H1 (cell line): ENCODE results near the gene ZNF33A. TPM values are rescaled to one million over a fixed set of nuclear protein-coding genes. Genes with fewer than 3 reads are reported as not detected.

Experiments used
- ASH2L ChIP-seq: fragments of 200-600, 300-600 bp; sonication (generic); IDR thresholded peaks from one replicate; pipeline ENCODE4 v1.7.1; 2017; ENCODE audit warnings: low read length
- ATF3 ChIP-seq: IDR thresholded peaks from 2 replicates; pipeline ENCODE4 v1.6.1; 2011; ENCODE audit warnings: low read depth, mild to moderate bottlenecking, low read length; ENCODE audit not compliant: insufficient read depth
- CBX5 ChIP-seq: fragments of 300-800, 300-1000 bp; sonication (generic); IDR thresholded peaks from 2 replicates; pipeline ENCODE4 v1.7.1; 2016; ENCODE audit warnings: antibody characterized with exemption, low read length, low read depth
- CREB1 ChIP-seq: IDR thresholded peaks from 2 replicates; pipeline ENCODE4 v1.6.1; 2012; ENCODE audit warnings: inconsistent platforms
- EZH2 ChIP-seq: fragments of 200-600 bp; sonication (generic); IDR thresholded peaks from 2 replicates; pipeline ENCODE4 v1.7.1; 2012; ENCODE audit warnings: low read depth, mild to moderate bottlenecking, moderate library complexity, low read length, inconsistent platforms; ENCODE audit not compliant: severe bottlenecking
- POLR2AphosphoS5 ChIP-seq: IDR thresholded peaks from 2 replicates; pipeline ENCODE4 v1.6.1; 2011; ENCODE audit warnings: low read depth, low read length
- SP4 ChIP-seq: IDR thresholded peaks from 2 replicates; pipeline ENCODE4 v1.6.1; 2012; ENCODE audit warnings: low read length, inconsistent platforms
- SRF ChIP-seq: IDR thresholded peaks from 2 replicates; pipeline ENCODE4 v1.6.1; 2011; ENCODE audit warnings: mild to moderate bottlenecking, low read depth, low read length, moderate library complexity
- TCF12 ChIP-seq: IDR thresholded peaks from 2 replicates; pipeline ENCODE4 v1.6.1; 2011; ENCODE audit warnings: low read depth, mild to moderate bottlenecking, low read length
- polyA plus RNA-seq, 7 experiments: library from polyadenylated mRNA; depleted of rRNA in 3 of 7; stranded (reverse) in 5 of 7; unstranded in 2 of 7; fragments of >200 nt in 5 of 7; fragments of 200-250 nt in 2 of 7; gene quantifications; 1 replicate in 5 of 7; 2 replicates in 1 of 7; 4 replicates in 1 of 7; pipeline versions ENCODE4 v1.2.1 to v1.2.3, GENCODE V29; 2011 to 2013; ENCODE audit warnings: missing spikeins in 2 of 7, mixed read lengths in 2 of 7
- total RNA-seq: library from RNA; stranded (reverse); fragmentation: NEBNext Ultra II Directional; extraction: Animal tissue kit (Norgen Biotek cat#: 25700); gene quantifications from 2 replicates; pipeline ENCODE4 v1.2.1, GENCODE V29; 2021
- TF ChIP-seq, protein P1 (sequence below): fragments of 300-600 bp; sonication (generic); IDR thresholded peaks from 2 replicates; pipeline ENCODE4 v1.7.1; 2012; ENCODE audit warnings: low read length, moderate library complexity, mild to moderate bottlenecking, inconsistent platforms; ENCODE audit not compliant: insufficient replicate concordance

Gene ZNF33A
- total and polyA plus RNA-seq, 2 of the 8 experiments (the other 6 are each of a cell fraction or from before 2014, with no cell fraction given), result 6.0 to 48.3 TPM

DNA sequence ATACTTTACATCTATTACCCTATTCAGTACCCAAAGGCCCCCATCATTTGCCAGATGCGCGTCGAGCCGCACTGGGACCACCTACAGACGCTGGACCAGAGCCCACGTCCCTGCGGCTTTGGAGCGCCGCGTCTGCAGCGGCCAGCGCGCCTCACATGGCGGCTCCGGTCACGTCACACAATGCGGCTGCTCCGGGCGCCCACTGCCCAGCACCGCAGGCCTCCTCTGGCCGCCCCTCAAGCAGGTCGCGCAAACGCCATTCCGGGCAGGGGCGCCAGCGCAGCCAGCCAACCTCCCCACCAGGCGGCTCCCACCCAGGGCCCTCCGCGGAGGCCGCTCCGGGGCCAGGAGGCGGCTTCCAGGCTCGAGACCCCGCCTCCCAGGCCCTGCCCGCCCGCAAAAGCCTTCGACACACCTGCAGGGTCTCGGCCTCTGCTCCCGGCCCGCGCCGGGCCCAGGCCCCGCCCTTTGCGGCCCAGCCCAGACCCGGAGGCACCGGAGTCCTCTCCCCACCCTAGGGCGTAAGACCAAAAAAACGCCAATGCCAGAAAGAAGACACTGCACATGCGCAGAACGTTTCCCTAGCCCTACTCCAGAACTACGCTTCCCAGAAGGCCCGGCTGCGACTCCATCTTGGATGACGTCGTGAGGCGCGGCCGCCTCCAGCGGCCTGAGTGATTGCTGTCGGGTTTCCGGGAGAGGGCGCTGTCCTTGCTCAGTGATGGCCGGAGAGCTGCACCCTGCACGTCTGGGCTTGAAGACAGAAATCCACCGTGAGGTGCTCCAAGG is 34.2 kb upstream of the ZNF33A start, which contains the start of gene ZNF25 (continued):
- TF ChIP-seq, protein P1, sequence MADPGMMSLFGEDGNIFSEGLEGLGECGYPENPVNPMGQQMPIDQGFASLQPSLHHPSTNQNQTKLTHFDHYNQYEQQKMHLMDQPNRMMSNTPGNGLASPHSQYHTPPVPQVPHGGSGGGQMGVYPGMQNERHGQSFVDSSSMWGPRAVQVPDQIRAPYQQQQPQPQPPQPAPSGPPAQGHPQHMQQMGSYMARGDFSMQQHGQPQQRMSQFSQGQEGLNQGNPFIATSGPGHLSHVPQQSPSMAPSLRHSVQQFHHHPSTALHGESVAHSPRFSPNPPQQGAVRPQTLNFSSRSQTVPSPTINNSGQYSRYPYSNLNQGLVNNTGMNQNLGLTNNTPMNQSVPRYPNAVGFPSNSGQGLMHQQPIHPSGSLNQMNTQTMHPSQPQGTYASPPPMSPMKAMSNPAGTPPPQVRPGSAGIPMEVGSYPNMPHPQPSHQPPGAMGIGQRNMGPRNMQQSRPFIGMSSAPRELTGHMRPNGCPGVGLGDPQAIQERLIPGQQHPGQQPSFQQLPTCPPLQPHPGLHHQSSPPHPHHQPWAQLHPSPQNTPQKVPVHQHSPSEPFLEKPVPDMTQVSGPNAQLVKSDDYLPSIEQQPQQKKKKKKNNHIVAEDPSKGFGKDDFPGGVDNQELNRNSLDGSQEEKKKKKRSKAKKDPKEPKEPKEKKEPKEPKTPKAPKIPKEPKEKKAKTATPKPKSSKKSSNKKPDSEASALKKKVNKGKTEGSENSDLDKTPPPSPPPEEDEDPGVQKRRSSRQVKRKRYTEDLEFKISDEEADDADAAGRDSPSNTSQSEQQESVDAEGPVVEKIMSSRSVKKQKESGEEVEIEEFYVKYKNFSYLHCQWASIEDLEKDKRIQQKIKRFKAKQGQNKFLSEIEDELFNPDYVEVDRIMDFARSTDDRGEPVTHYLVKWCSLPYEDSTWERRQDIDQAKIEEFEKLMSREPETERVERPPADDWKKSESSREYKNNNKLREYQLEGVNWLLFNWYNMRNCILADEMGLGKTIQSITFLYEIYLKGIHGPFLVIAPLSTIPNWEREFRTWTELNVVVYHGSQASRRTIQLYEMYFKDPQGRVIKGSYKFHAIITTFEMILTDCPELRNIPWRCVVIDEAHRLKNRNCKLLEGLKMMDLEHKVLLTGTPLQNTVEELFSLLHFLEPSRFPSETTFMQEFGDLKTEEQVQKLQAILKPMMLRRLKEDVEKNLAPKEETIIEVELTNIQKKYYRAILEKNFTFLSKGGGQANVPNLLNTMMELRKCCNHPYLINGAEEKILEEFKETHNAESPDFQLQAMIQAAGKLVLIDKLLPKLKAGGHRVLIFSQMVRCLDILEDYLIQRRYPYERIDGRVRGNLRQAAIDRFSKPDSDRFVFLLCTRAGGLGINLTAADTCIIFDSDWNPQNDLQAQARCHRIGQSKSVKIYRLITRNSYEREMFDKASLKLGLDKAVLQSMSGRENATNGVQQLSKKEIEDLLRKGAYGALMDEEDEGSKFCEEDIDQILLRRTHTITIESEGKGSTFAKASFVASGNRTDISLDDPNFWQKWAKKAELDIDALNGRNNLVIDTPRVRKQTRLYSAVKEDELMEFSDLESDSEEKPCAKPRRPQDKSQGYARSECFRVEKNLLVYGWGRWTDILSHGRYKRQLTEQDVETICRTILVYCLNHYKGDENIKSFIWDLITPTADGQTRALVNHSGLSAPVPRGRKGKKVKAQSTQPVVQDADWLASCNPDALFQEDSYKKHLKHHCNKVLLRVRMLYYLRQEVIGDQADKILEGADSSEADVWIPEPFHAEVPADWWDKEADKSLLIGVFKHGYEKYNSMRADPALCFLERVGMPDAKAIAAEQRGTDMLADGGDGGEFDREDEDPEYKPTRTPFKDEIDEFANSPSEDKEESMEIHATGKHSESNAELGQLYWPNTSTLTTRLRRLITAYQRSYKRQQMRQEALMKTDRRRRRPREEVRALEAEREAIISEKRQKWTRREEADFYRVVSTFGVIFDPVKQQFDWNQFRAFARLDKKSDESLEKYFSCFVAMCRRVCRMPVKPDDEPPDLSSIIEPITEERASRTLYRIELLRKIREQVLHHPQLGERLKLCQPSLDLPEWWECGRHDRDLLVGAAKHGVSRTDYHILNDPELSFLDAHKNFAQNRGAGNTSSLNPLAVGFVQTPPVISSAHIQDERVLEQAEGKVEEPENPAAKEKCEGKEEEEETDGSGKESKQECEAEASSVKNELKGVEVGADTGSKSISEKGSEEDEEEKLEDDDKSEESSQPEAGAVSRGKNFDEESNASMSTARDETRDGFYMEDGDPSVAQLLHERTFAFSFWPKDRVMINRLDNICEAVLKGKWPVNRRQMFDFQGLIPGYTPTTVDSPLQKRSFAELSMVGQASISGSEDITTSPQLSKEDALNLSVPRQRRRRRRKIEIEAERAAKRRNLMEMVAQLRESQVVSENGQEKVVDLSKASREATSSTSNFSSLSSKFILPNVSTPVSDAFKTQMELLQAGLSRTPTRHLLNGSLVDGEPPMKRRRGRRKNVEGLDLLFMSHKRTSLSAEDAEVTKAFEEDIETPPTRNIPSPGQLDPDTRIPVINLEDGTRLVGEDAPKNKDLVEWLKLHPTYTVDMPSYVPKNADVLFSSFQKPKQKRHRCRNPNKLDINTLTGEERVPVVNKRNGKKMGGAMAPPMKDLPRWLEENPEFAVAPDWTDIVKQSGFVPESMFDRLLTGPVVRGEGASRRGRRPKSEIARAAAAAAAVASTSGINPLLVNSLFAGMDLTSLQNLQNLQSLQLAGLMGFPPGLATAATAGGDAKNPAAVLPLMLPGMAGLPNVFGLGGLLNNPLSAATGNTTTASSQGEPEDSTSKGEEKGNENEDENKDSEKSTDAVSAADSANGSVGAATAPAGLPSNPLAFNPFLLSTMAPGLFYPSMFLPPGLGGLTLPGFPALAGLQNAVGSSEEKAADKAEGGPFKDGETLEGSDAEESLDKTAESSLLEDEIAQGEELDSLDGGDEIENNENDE, result no peak
- 0 out of 2 replicates have a peak, but pooled peaks have one; percentile 2 for TF ChIP-seq SRF
- peak; percentile 90 for TF ChIP-seq CREB1
- TF ChIP-seq ATF3, result peak; percentile 45; the same call in 1 of the 2 replicates
- TF ChIP-seq CBX5, result no peak
- no peak for TF ChIP-seq EZH2
- TF ChIP-seq SP4, result no peak
- peak; percentile 42; the same call in 1 of the 2 replicates for TF ChIP-seq POLR2AphosphoS5
- peak; percentile 61 for TF ChIP-seq ASH2L
- peak; percentile 43; the same call in 1 of the 2 replicates for TF ChIP-seq TCF12
